H1 (cell line): ENCODE data around the gene ERP44. TPM values are rescaled to one million over a fixed set of nuclear protein-coding genes. Genes with fewer than 3 reads are reported as not detected.

Experiments
- CTCF ChIA-PET: fragments of 300-600 bp; sonication (Branson Sonifier 250); formaldehyde crosslinking; loops from one replicate; lab custom pipeline; 2021; ENCODE audit not compliant: partially characterized antibody; lab: Charles Lee
- POLR2A ChIA-PET: fragments of 300-600 bp; sonication (Branson Sonifier 250); formaldehyde crosslinking; loops from one replicate; lab custom pipeline; 2021; ENCODE audit warnings: inconsistent platforms; ENCODE audit not compliant: partially characterized antibody; lab: Charles Lee
- DNase-seq, 2 experiments: peaks; one replicate each; pipeline versions ENCODE4 v3.0.0 to v3.0.0-alpha.2; 2010 to 2022; ENCODE audit warnings: low spot score in 2 of 2, low read depth in 1 of 2, mixed read lengths in 1 of 2
- FAIRE-seq: peaks from 2 replicates; lab custom pipeline; 2011; peaks lifted over from hg19 to GRCh38; lab: Jason Lieb, UNC
- H2AFZ ChIP-seq: 2 replicates; pipeline ENCODE4 v1.8.1; 2012; ENCODE audit warnings: low read length, inconsistent platforms
- H2AK5ac ChIP-seq: 2 replicates; pipeline ENCODE4 v1.6.1; 2013; ENCODE audit warnings: low read depth, low read length
- H2BK120ac ChIP-seq: replicated peaks from 2 replicates; pipeline ENCODE3; 2013; ENCODE audit warnings: low read depth, low read length, inconsistent platforms
- H2BK12ac ChIP-seq: 2 replicates; pipeline ENCODE4 v1.6.1; 2013; ENCODE audit warnings: low read depth, low read length
- H2BK15ac ChIP-seq: 2 replicates; pipeline ENCODE4 v1.6.1; 2013; ENCODE audit warnings: low read length
- H2BK20ac ChIP-seq: 2 replicates; pipeline ENCODE4 v1.6.1; 2013; ENCODE audit warnings: low read length
- H2BK5ac ChIP-seq: 2 replicates; pipeline ENCODE4 v1.6.1; 2013; ENCODE audit warnings: low read depth, low read length
- H3K14ac ChIP-seq: 2 replicates; pipeline ENCODE4 v1.6.1; 2013; ENCODE audit warnings: inconsistent platforms; ENCODE audit not compliant: insufficient read length
- H3K18ac ChIP-seq: 2 replicates; pipeline ENCODE4 v1.6.1; 2013; ENCODE audit warnings: low read length; ENCODE audit errors: extremely low read depth
- H3K23ac ChIP-seq: 2 replicates; pipeline ENCODE4 v1.6.1; 2013; ENCODE audit warnings: inconsistent platforms; ENCODE audit not compliant: insufficient read length
- H3K23me2 ChIP-seq: 2 replicates; pipeline ENCODE4 v1.6.1; 2013; ENCODE audit warnings: low read depth, low read length
- H3K27ac ChIP-seq: 2 replicates; pipeline ENCODE4 v1.6.1; 2011; ENCODE audit warnings: low read depth, low read length, inconsistent platforms
- H3K27me3 ChIP-seq, 4 experiments: replicated peaks in 1 of 4; 1 replicate in 1 of 4; 2 replicates in 3 of 4; pipeline versions ENCODE4 v1.6.1 to v1.8.1; 2011 to 2013; ENCODE audit warnings: low read length in 3 of 4, mild to moderate bottlenecking in 3 of 4, inconsistent platforms in 2 of 4, mixed read lengths in 2 of 4, moderate library complexity in 1 of 4; ENCODE audit not compliant: control insufficient read depth in 3 of 4, insufficient read depth in 3 of 4; ENCODE audit errors: extremely low read depth in 1 of 4
- H3K36me3 ChIP-seq, 4 experiments: 2 replicates each; pipeline versions ENCODE4 v1.6.1 to v1.8.1; 2011 to 2013; ENCODE audit warnings: mild to moderate bottlenecking in 4 of 4, low read length in 3 of 4, moderate library complexity in 2 of 4, control low read depth in 1 of 4, inconsistent platforms in 1 of 4; ENCODE audit not compliant: insufficient read depth in 4 of 4, control insufficient read depth in 2 of 4
- H3K4ac ChIP-seq: replicated peaks from 2 replicates; pipeline ENCODE3; 2013; ENCODE audit warnings: low read length, low read depth, mixed read lengths, inconsistent platforms; ENCODE audit not compliant: insufficient read length
- H3K4me1 ChIP-seq, 4 experiments: replicated peaks in 1 of 4; 1 replicate in 1 of 4; 2 replicates in 3 of 4; pipeline versions ENCODE4 v1.6.1 to v1.8.1; 2011 to 2013; ENCODE audit warnings: low read length in 3 of 4, inconsistent platforms in 2 of 4, mixed read lengths in 1 of 4; ENCODE audit not compliant: insufficient read depth in 4 of 4, control insufficient read depth in 3 of 4
- H3K4me2 ChIP-seq, 2 experiments: 2 replicates each; pipeline versions ENCODE4 v1.6.1 to v1.8.1; 2011 to 2013; ENCODE audit warnings: low read depth in 2 of 2, low read length in 2 of 2, control low read depth in 1 of 2, inconsistent platforms in 1 of 2, mild to moderate bottlenecking in 1 of 2; ENCODE audit not compliant: insufficient read depth in 1 of 2
- H3K4me3 ChIP-seq, 4 experiments: fragments of 200-600, 300-600 bp in 1 of 4; sonication (generic), shearing (Covaris generic), sonication (Bioruptor Twin) in 1 of 4; 2 replicates each; pipeline versions ENCODE4 v1.5.1 to v1.8.1; 2011 to 2016; ENCODE audit warnings: low read length in 4 of 4, low read depth in 3 of 4, control low read depth in 2 of 4, inconsistent platforms in 2 of 4, mild to moderate bottlenecking in 2 of 4, mixed read lengths in 1 of 4, moderate library complexity in 1 of 4; ENCODE audit not compliant: insufficient read depth in 2 of 4; ENCODE audit errors: extremely low read depth in 1 of 4
- H3K56ac ChIP-seq: replicated peaks from 2 replicates; pipeline ENCODE3; 2013; ENCODE audit warnings: low read depth, mild to moderate bottlenecking, mixed read lengths, low read length, inconsistent platforms; ENCODE audit not compliant: insufficient read length
- H3K79me1 ChIP-seq: 2 replicates; pipeline ENCODE4 v1.6.1; 2013; ENCODE audit warnings: low read depth, low read length, control low read depth
- H3K79me2 ChIP-seq, 2 experiments: 2 replicates each; pipeline versions ENCODE4 v1.6.1 to v1.8.1; 2012 to 2013; ENCODE audit warnings: low read length in 2 of 2, mild to moderate bottlenecking in 2 of 2, inconsistent platforms in 1 of 2; ENCODE audit not compliant: insufficient read depth in 2 of 2, control insufficient read depth in 1 of 2
- H3K9ac ChIP-seq, 4 experiments: replicated peaks in 1 of 4; 1 replicate in 1 of 4; 2 replicates in 3 of 4; pipeline versions ENCODE4 v1.6.1 to v1.8.1; 2011 to 2013; ENCODE audit warnings: low read depth in 3 of 4, low read length in 3 of 4, control low read depth in 2 of 4, mild to moderate bottlenecking in 2 of 4, moderate library complexity in 2 of 4, inconsistent platforms in 1 of 4; ENCODE audit errors: extremely low read depth in 1 of 4
- H3K9me3 ChIP-seq, 2 experiments: 2 replicates each; pipeline versions ENCODE4 v1.6.1 to v1.8.1; 2012 to 2013; ENCODE audit warnings: mild to moderate bottlenecking in 2 of 2, moderate library complexity in 2 of 2, control low read depth in 1 of 2, inconsistent platforms in 1 of 2, low read depth in 1 of 2, low read length in 1 of 2, mixed read lengths in 1 of 2; ENCODE audit not compliant: insufficient read depth in 2 of 2
- H4K20me1 ChIP-seq, 2 experiments: replicated peaks in 1 of 2; 2 replicates each; pipeline versions ENCODE3 to v1.8.1; 2011 to 2013; ENCODE audit warnings: inconsistent platforms in 2 of 2, low read length in 2 of 2, mild to moderate bottlenecking in 1 of 2; ENCODE audit not compliant: insufficient read depth in 2 of 2, control insufficient read depth in 1 of 2
- H4K5ac ChIP-seq: 2 replicates; pipeline ENCODE4 v1.6.1; 2013; ENCODE audit warnings: low read length, low read depth, mixed read lengths, inconsistent platforms; ENCODE audit not compliant: insufficient read length
- H4K8ac ChIP-seq: 2 replicates; pipeline ENCODE4 v1.8.0; 2013; ENCODE audit warnings: mild to moderate bottlenecking, moderate library complexity, low read length, inconsistent platforms; ENCODE audit not compliant: insufficient read depth; ENCODE audit errors: extremely low read depth
- H4K91ac ChIP-seq: replicated peaks from 2 replicates; pipeline ENCODE3; 2013; ENCODE audit warnings: low read length, mixed read lengths, inconsistent platforms; ENCODE audit not compliant: insufficient read length
- ATF3 ChIP-seq: IDR thresholded peaks from 2 replicates; pipeline ENCODE4 v1.6.1; 2011; ENCODE audit warnings: low read depth, mild to moderate bottlenecking, low read length; ENCODE audit not compliant: insufficient read depth
- BRCA1 ChIP-seq: IDR thresholded peaks from 2 replicates; pipeline ENCODE4 v1.6.1; 2012; ENCODE audit warnings: low read depth, low read length, improper control_type of control experiment
- HDAC6 ChIP-seq: IDR thresholded peaks from one replicate; pipeline ENCODE4 v1.7.1; 2012; ENCODE audit warnings: low read depth, mild to moderate bottlenecking, inconsistent platforms, low read length, moderate library complexity
- JUN ChIP-seq: IDR thresholded peaks from 2 replicates; pipeline ENCODE4 v1.6.1; 2011; ENCODE audit warnings: low read depth, mild to moderate bottlenecking, improper control_type of control experiment, low read length
- KDM1A ChIP-seq: fragments of 200-600, 300-600 bp; sonication (generic); IDR thresholded peaks from 2 replicates; pipeline ENCODE4 v1.7.1; 2016; ENCODE audit warnings: mild to moderate bottlenecking, low read length, borderline replicate concordance
- KDM4A ChIP-seq: IDR thresholded peaks from one replicate; pipeline ENCODE4 v1.7.1; 2012; ENCODE audit warnings: low read depth, mild to moderate bottlenecking, moderate library complexity, low read length, inconsistent platforms; ENCODE audit not compliant: severe bottlenecking
- NRF1 ChIP-seq: IDR thresholded peaks from 2 replicates; pipeline ENCODE4 v1.6.1; 2011; ENCODE audit warnings: mild to moderate bottlenecking, low read depth, low read length, improper control_type of control experiment
- PHF8 ChIP-seq: fragments of 200-600 bp; sonication (generic); conservative IDR thresholded peaks from 2 replicates; pipeline ENCODE4 v1.7.1; 2012; ENCODE audit warnings: low read depth, mild to moderate bottlenecking, inconsistent platforms, low read length, moderate library complexity
- RFX5 ChIP-seq: IDR thresholded peaks from 2 replicates; pipeline ENCODE4 v1.6.1; 2011; ENCODE audit warnings: low read depth, low read length, improper control_type of control experiment, borderline replicate concordance
- SAP30 ChIP-seq: fragments of 300-600 bp; sonication (generic); IDR thresholded peaks from 2 replicates; pipeline ENCODE4 v1.7.1; 2012; ENCODE audit warnings: low read length, moderate library complexity, mild to moderate bottlenecking, inconsistent platforms; ENCODE audit not compliant: insufficient read depth, insufficient replicate concordance
- SIN3A ChIP-seq, 2 experiments: IDR thresholded peaks in 1 of 2; conservative IDR thresholded peaks in 1 of 2; 2 replicates each; pipeline ENCODE4 v1.6.1; 2011 to 2012; ENCODE audit warnings: low read length in 2 of 2, improper control_type of control experiment in 1 of 2, low read depth in 1 of 2, mild to moderate bottlenecking in 1 of 2
- SIX5 ChIP-seq: IDR thresholded peaks from 2 replicates; pipeline ENCODE4 v1.6.1; 2011; ENCODE audit warnings: mild to moderate bottlenecking, low read depth, low read length
- SP4 ChIP-seq: IDR thresholded peaks from 2 replicates; pipeline ENCODE4 v1.6.1; 2012; ENCODE audit warnings: low read length, inconsistent platforms
- TCF12 ChIP-seq: IDR thresholded peaks from 2 replicates; pipeline ENCODE4 v1.6.1; 2011; ENCODE audit warnings: low read depth, mild to moderate bottlenecking, low read length
- WGBS, 2 experiments: shearing (Covaris generic) in 1 of 2; methylation state at CpG; one replicate each; pipeline versions ENCODE4 v1.1.6 to v1.1.7; 2013 to 2015; ENCODE audit warnings: low lambda C conversion rate in 2 of 2, mixed read lengths in 2 of 2, inconsistent platforms in 1 of 2, low coverage in 1 of 2, missing lambda C conversion rate in 1 of 2; ENCODE audit not compliant: insufficient replicate concordance in 2 of 2, insufficient coverage in 1 of 2, insufficient read length in 1 of 2; ENCODE audit errors: extremely low coverage in 1 of 2, missing lambda C conversion rate in 1 of 2; 5-methylcytosine and 5-hydroxymethylcytosine counted together
- polyA plus RNA-seq, 7 experiments: library from polyadenylated mRNA; depleted of rRNA in 3 of 7; stranded (reverse) in 5 of 7; unstranded in 2 of 7; fragments of >200 nt in 5 of 7; fragments of 200-250 nt in 2 of 7; gene quantifications; 1 replicate in 5 of 7; 2 replicates in 1 of 7; 4 replicates in 1 of 7; pipeline versions ENCODE4 v1.2.1 to v1.2.3, GENCODE V29; 2011 to 2013; ENCODE audit warnings: missing spikeins in 2 of 7, mixed read lengths in 2 of 7
- total RNA-seq: library from RNA; stranded (reverse); fragmentation: NEBNext Ultra II Directional; extraction: Animal tissue kit (Norgen Biotek cat#: 25700); gene quantifications from 2 replicates; pipeline ENCODE4 v1.2.1, GENCODE V29; 2021

The ERP44 gene
- total and polyA plus RNA-seq, 2 of the 8 experiments (the other 6 are each of a cell fraction or from before 2014, with no cell fraction given), result 5.7 to 15.6 TPM

GRCh38 chr9:100049551-100049950, 49.2 kb downstream of the ERP44 start:
- FAIRE-seq (no peak), DNase-seq (no peak)
- no peaks in the 10 kb centered on the region for H3K79me2 ChIP-seq
- no peak overlapping the region for H3K4ac ChIP-seq
- no peak overlapping the region for H2AK5ac ChIP-seq
- H3K9ac ChIP-seq, result no peak overlapping the region
- no peaks in the 10 kb centered on the region for H3K79me1 ChIP-seq
- no peak overlapping the region for H4K91ac ChIP-seq
- POLR2A ChIA-PET, result interaction anchor here (0.5 kb wide), 1 partner anchor 13 kb away, joined by 3 read pairs; no protein-coding TSS in a partner anchor
- no peaks in the 10 kb centered on the region for H3K4me1 ChIP-seq
- H2BK120ac ChIP-seq, result no peak overlapping the region
- no peak for TF ChIP-seq KDM1A
- TF ChIP-seq BRCA1, result no peak
- TF ChIP-seq SIX5, result no peak
- TF ChIP-seq SAP30, result no peak
- no peak for TF ChIP-seq JUN
- no peak for TF ChIP-seq HDAC6
- TF ChIP-seq PHF8, result no peak
- no peak for TF ChIP-seq ATF3
- TF ChIP-seq TCF12, result no peak
- no peak for TF ChIP-seq NRF1
- no peak for TF ChIP-seq SP4
- TF ChIP-seq SIN3A (conservative IDR thresholded peaks at IDR 0.05 in 1 of 2, IDR thresholded peaks at IDR 0.05 in 1 of 2; ENCODE audit: low read depth in 1 of 2, low read length in 2 of 2), result no peak
- no peak for TF ChIP-seq RFX5
- no peak for TF ChIP-seq KDM4A
- no peak overlapping the region for H4K5ac ChIP-seq
- H3K27me3 ChIP-seq, result no peaks in the 10 kb centered on the region
- no peaks in the 10 kb centered on the region for H3K9me3 ChIP-seq
- H3K18ac ChIP-seq, result no peak overlapping the region
- H3K27ac ChIP-seq, result no peak overlapping the region
- no peak overlapping the region for H3K23ac ChIP-seq
- no peak overlapping the region for H2BK20ac ChIP-seq
- H4K8ac ChIP-seq, result no peak overlapping the region
- CTCF ChIA-PET, result interaction anchor here (1.0 to 1.3 kb wide), 2 partner anchors 17 to 274 kb away, joined by 3 to 5 read pairs; no protein-coding TSS in a partner anchor
- H2BK12ac ChIP-seq, result no peak overlapping the region
- no peak overlapping the region for H2BK15ac ChIP-seq
- peaks cover 0 to 14% (median 2%) of the 10 kb centered on the region in 4 experiments; a peak in 2 of 8 replicates for H3K36me3 ChIP-seq
- no peak overlapping the region for H3K56ac ChIP-seq
- peaks cover 0 to 2% of the 10 kb centered on the region in 2 experiments for H4K20me1 ChIP-seq
- H3K23me2 ChIP-seq, result peaks cover 1% of the 10 kb centered on the region; the same call in 1 of the 2 replicates
- H2AFZ ChIP-seq, result no peak overlapping the region
- no peak overlapping the region for H3K4me2 ChIP-seq
- H3K4me3 ChIP-seq, result no peak overlapping the region
- H3K14ac ChIP-seq, result no peak overlapping the region
- WGBS, 2 experiments, result 81% methylated on average over 1 of the region's 1 CpG; no CpG with 5 or more reads in 1 of the 2 experiments
- no peak overlapping the region for H2BK5ac ChIP-seq
